Erythroblast (primary cell): Measurements from ENCODE around the gene KIRREL3.

ENCODE experiments used
- DNase-seq, 2 experiments: peaks; one replicate each; lab custom pipeline; 2025; lab: John Stamatoyannopoulos, UW
- GATA1 ChIP-seq: IDR thresholded peaks from 2 replicates; pipeline ENCODE4 v1.6.1; 2011; ENCODE audit warnings: low read depth, mild to moderate bottlenecking, control low read depth, low read length, moderate library complexity
- POLR2A ChIP-seq: IDR thresholded peaks from 2 replicates; pipeline ENCODE4 v1.6.1; 2011; ENCODE audit warnings: mild to moderate bottlenecking, low read length

KIRREL3 gene

GRCh38 chr11:126416542-126417090, 584.0 kb downstream of the KIRREL3 start:
- peak; percentile 49 to 68 for DNase-seq
- no peak for TF ChIP-seq GATA1
- no peak for TF ChIP-seq POLR2A

GRCh38 chr11:126415669-126416420, 584.7 kb downstream of the KIRREL3 start:
- no peak for DNase-seq
- TF ChIP-seq GATA1: no peak
- no peak for TF ChIP-seq POLR2A

GRCh38 chr11:126415128-126415527, 585.4 kb downstream of the KIRREL3 start:
- no peak for DNase-seq

GRCh38 chr11:126414615-126415014, 586.0 kb downstream of the KIRREL3 start:
- TF ChIP-seq GATA1 (no peak), POLR2A (no peak)

More at GRCh38 chr11:126415128-126415527, 585.4 kb downstream of the KIRREL3 start:
- no peak for TF ChIP-seq POLR2A
- TF ChIP-seq GATA1: no peak

GRCh38 chr11:126413843-126414405, 586.6 kb downstream of the KIRREL3 start:
- DNase-seq: no peak
- no peak for TF ChIP-seq GATA1
- no peak for TF ChIP-seq POLR2A

More at GRCh38 chr11:126414615-126415014, 586.0 kb downstream of the KIRREL3 start:
- DNase-seq: no peak

GRCh38 chr11:126413426-126413825, 587.1 kb downstream of the KIRREL3 start:
- no peak for DNase-seq

GRCh38 chr11:126411971-126412381, 588.6 kb downstream of the KIRREL3 start:
- DNase-seq: peak in 1 of 2 experiments; percentile 8
- TF ChIP-seq GATA1: no peak
- TF ChIP-seq POLR2A: no peak

More at GRCh38 chr11:126413426-126413825, 587.1 kb downstream of the KIRREL3 start:
- TF ChIP-seq GATA1: no peak
- TF ChIP-seq POLR2A: no peak

- DNase-seq: no peak
- TF ChIP-seq GATA1: no peak
- no peak for TF ChIP-seq POLR2A
These were observed 589.9 kb downstream of the KIRREL3 start for GRCh38 chr11:126410649-126411048.

- TF ChIP-seq GATA1 (no peak), POLR2A (no peak)
- DNase-seq: no peak
These were observed 591.0 kb downstream of the KIRREL3 start for GRCh38 chr11:126409620-126409985.

- DNase-seq: no peak
- TF ChIP-seq GATA1 (no peak), POLR2A (no peak)
These were observed 591.5 kb downstream of the KIRREL3 start for GRCh38 chr11:126408901-126409619.

GRCh38 chr11:126408496-126408895, 592.1 kb downstream of the KIRREL3 start:
- DNase-seq: no peak
- TF ChIP-seq POLR2A (no peak), GATA1 (no peak)

- DNase-seq: no peak
- no peak for TF ChIP-seq GATA1
- TF ChIP-seq POLR2A: no peak
These were observed 592.8 kb downstream of the KIRREL3 start for GRCh38 chr11:126407682-126408288.

GRCh38 chr11:126407101-126407521, 593.5 kb downstream of the KIRREL3 start:
- no peak for TF ChIP-seq POLR2A
- no peak for TF ChIP-seq GATA1
- DNase-seq: no peak

GRCh38 chr11:126406368-126406767, 594.2 kb downstream of the KIRREL3 start:
- TF ChIP-seq GATA1 (no peak), POLR2A (no peak)
- DNase-seq: no peak
